Activated CD4-positive, alpha-beta T cell treated with anti-CD3 and anti-CD28 coated beads, Interleukin-2, amount 10 ng/mL, durations not matched to agents 7 days and 5 days (primary cell): ENCODE results near the gene UBASH3B. TPM values are rescaled to one million over a fixed set of nuclear protein-coding genes. Genes with fewer than 3 reads are reported as not detected.
A peak's percentile ranks its signal among the peaks of the same experiment; 100 is the strongest.

ENCODE experiments used
- CTCF ChIA-PET: fragments of 350-600 bp; sonication (Branson Sonifier 250); formaldehyde crosslinking; loops from one replicate; lab custom pipeline; 2021; ENCODE audit warnings: antibody characterized with exemption; lab: Charles Lee
- POLR2A ChIA-PET: fragments of 350-600 bp; sonication (Branson Sonifier 250); formaldehyde crosslinking; loops from one replicate; lab custom pipeline; 2021; ENCODE audit warnings: antibody characterized with exemption; lab: Charles Lee
- DNase-seq: peaks from one replicate; pipeline ENCODE4 v3.0.0-alpha.2; 2020
- H3K27ac Mint-ChIP-seq: one replicate; pipeline ENCODE4 v1.8.0; 2021; ENCODE audit warnings: mild to moderate bottlenecking, moderate library complexity, mixed read lengths
- H3K27me3 Mint-ChIP-seq: one replicate; pipeline ENCODE4 v1.8.0; 2021; ENCODE audit warnings: mixed read lengths
- H3K36me3 Mint-ChIP-seq: one replicate; pipeline ENCODE4 v1.8.0; 2021; ENCODE audit warnings: low read depth, mixed read lengths
- H3K4me1 Mint-ChIP-seq: one replicate; pipeline ENCODE4 v1.8.0; 2021; ENCODE audit warnings: mixed read lengths
- H3K4me3 Mint-ChIP-seq: one replicate; pipeline ENCODE4 v1.8.0; 2021; ENCODE audit warnings: mild to moderate bottlenecking, moderate library complexity, mixed read lengths
- H3K9me3 Mint-ChIP-seq: one replicate; pipeline ENCODE4 v1.8.0; 2021; ENCODE audit warnings: mixed read lengths
- total RNA-seq, 2 experiments: library from RNA; stranded (reverse); gene quantifications; one replicate each; pipeline ENCODE4 v1.2.3, GENCODE V29; 2021

UBASH3B gene
- total RNA-seq, 2 experiments from 2014 or later, result 15.2 to 15.8 TPM

GRCh38 chr11:122777343-122777742, 121.8 kb downstream of the UBASH3B start:
- H3K27me3 Mint-ChIP-seq, result no peaks in the 10 kb centered on the region
- peaks cover 2% of the 10 kb centered on the region for H3K36me3 Mint-ChIP-seq
- POLR2A ChIA-PET, result no interaction called here
- CTCF ChIA-PET, result interaction anchor here (0.8 to 1.0 kb wide), 2 partner anchors 41 to 146 kb away, joined by 3 read pairs; no protein-coding TSS in a partner anchor
- peaks cover 9% of the 10 kb centered on the region for H3K4me1 Mint-ChIP-seq
- H3K27ac Mint-ChIP-seq, result no peak overlapping the region
- no peak overlapping the region for H3K4me3 Mint-ChIP-seq
- no peaks in the 10 kb centered on the region for H3K9me3 Mint-ChIP-seq
- no peak for DNase-seq

GRCh38 chr11:122778148-122778547, 122.6 kb downstream of the UBASH3B start:
- Mint-ChIP-seq H3K4me3 (no peak overlapping the region), H3K36me3 (peaks cover 2% of the 10 kb centered on the region), H3K4me1 (peaks cover 9% of the 10 kb centered on the region), H3K27ac (no peak overlapping the region), H3K27me3 (no peaks in the 10 kb centered on the region), H3K9me3 (no peaks in the 10 kb centered on the region)
- DNase-seq, result no peak
- POLR2A ChIA-PET, result interaction anchor here (0.6 kb wide), 1 partner anchor 141 kb away, joined by 3 read pairs; no protein-coding TSS in a partner anchor
- CTCF ChIA-PET, result interaction anchor here (0.6 to 0.9 kb wide), 2 partner anchors 78 to 703 kb away, joined by 3 to 4 read pairs; no protein-coding TSS in a partner anchor

- no peak for DNase-seq
- no peak overlapping the region for H3K4me3 Mint-ChIP-seq
- peaks cover 9% of the 10 kb centered on the region for H3K4me1 Mint-ChIP-seq
- H3K36me3 Mint-ChIP-seq, result peaks cover 2% of the 10 kb centered on the region
- no peak overlapping the region for H3K27ac Mint-ChIP-seq
- H3K9me3 Mint-ChIP-seq, result no peaks in the 10 kb centered on the region
- ChIA-PET POLR2A (no interaction called here), CTCF (interaction anchor here (0.9 to 3.8 kb wide), 4 partner anchors 77 to 250 kb away, joined by 3 to 14 read pairs (median 4); no protein-coding TSS in a partner anchor)
- H3K27me3 Mint-ChIP-seq, result no peaks in the 10 kb centered on the region
Observed at GRCh38 chr11:122779047-122779629, 123.6 kb downstream of the UBASH3B start.

GRCh38 chr11:122780296-122780949, 124.9 kb downstream of the UBASH3B start:
- Mint-ChIP-seq H3K4me3 (no peak overlapping the region), H3K36me3 (peaks cover 2% of the 10 kb centered on the region), H3K4me1 (peaks cover 9% of the 10 kb centered on the region), H3K27me3 (no peaks in the 10 kb centered on the region), H3K27ac (no peak overlapping the region), H3K9me3 (no peaks in the 10 kb centered on the region)
- CTCF ChIA-PET, result interaction anchor here (0.6 to 3.8 kb wide), 9 partner anchors 9 to 200 kb away, joined by 3 to 15 read pairs (median 4); no protein-coding TSS in a partner anchor
- POLR2A ChIA-PET, result no interaction called here
- no peak for DNase-seq

GRCh38 chr11:122781378-122782195, 126.1 kb downstream of the UBASH3B start:
- Mint-ChIP-seq H3K4me1 (peaks cover 8% of the 10 kb centered on the region), H3K4me3 (no peak overlapping the region), H3K27ac (no peak overlapping the region), H3K9me3 (no peaks in the 10 kb centered on the region), H3K36me3 (peaks cover 2% of the 10 kb centered on the region), H3K27me3 (no peaks in the 10 kb centered on the region)
- CTCF ChIA-PET, result interaction anchor here (0.7 to 3.8 kb wide), 15 partner anchors 11 to 1067 kb away, joined by 3 to 15 read pairs (median 4); no protein-coding TSS in a partner anchor
- peak; percentile 75 for DNase-seq
- POLR2A ChIA-PET, result no interaction called here

- no peaks in the 10 kb centered on the region for H3K9me3 Mint-ChIP-seq
- POLR2A ChIA-PET, result no interaction called here
- H3K4me1 Mint-ChIP-seq, result peaks cover 7% of the 10 kb centered on the region
- no peak overlapping the region for H3K4me3 Mint-ChIP-seq
- H3K36me3 Mint-ChIP-seq, result peaks cover 2% of the 10 kb centered on the region
- DNase-seq, result no peak
- CTCF ChIA-PET, result interaction anchor here (0.7 to 3.8 kb wide), 9 partner anchors 11 to 1067 kb away, joined by 3 to 15 read pairs (median 4); no protein-coding TSS in a partner anchor
- H3K27me3 Mint-ChIP-seq, result no peaks in the 10 kb centered on the region
- no peak overlapping the region for H3K27ac Mint-ChIP-seq
Observed at GRCh38 chr11:122782222-122782621, 126.7 kb downstream of the UBASH3B start.

GRCh38 chr11:122784325-122784955, 128.9 kb downstream of the UBASH3B start:
- Mint-ChIP-seq H3K36me3 (no peaks in the 10 kb centered on the region), H3K27ac (no peak overlapping the region), H3K9me3 (no peaks in the 10 kb centered on the region), H3K4me3 (no peak overlapping the region), H3K4me1 (no peaks in the 10 kb centered on the region), H3K27me3 (no peaks in the 10 kb centered on the region)
- no peak for DNase-seq
- ChIA-PET POLR2A (no interaction called here), CTCF (interaction anchor here (0.7 to 1.3 kb wide), 4 partner anchors 14 to 1287 kb away, joined by 3 read pairs; no protein-coding TSS in a partner anchor)

GRCh38 chr11:122785031-122785541, 129.6 kb downstream of the UBASH3B start:
- POLR2A ChIA-PET, result no interaction called here
- H3K4me3 Mint-ChIP-seq, result no peak overlapping the region
- CTCF ChIA-PET, result no interaction called here
- H3K27ac Mint-ChIP-seq, result no peak overlapping the region
- no peaks in the 10 kb centered on the region for H3K9me3 Mint-ChIP-seq
- H3K36me3 Mint-ChIP-seq, result no peaks in the 10 kb centered on the region
- no peaks in the 10 kb centered on the region for H3K4me1 Mint-ChIP-seq
- DNase-seq, result no peak
- no peaks in the 10 kb centered on the region for H3K27me3 Mint-ChIP-seq

GRCh38 chr11:122786896-122787295, 131.4 kb downstream of the UBASH3B start:
- no peaks in the 10 kb centered on the region for H3K9me3 Mint-ChIP-seq
- no peak for DNase-seq
- no peak overlapping the region for H3K27ac Mint-ChIP-seq
- no peaks in the 10 kb centered on the region for H3K36me3 Mint-ChIP-seq
- H3K4me3 Mint-ChIP-seq, result no peak overlapping the region
- ChIA-PET POLR2A (interaction anchor here (0.7 kb wide), 1 partner anchor 155 kb away, joined by 4 read pairs; no protein-coding TSS in a partner anchor), CTCF (interaction anchor here (1.6 kb wide), 1 partner anchor 32 kb away, joined by 4 read pairs; no protein-coding TSS in a partner anchor)
- H3K4me1 Mint-ChIP-seq, result no peaks in the 10 kb centered on the region
- no peaks in the 10 kb centered on the region for H3K27me3 Mint-ChIP-seq

- H3K27me3 Mint-ChIP-seq, result no peaks in the 10 kb centered on the region
- H3K4me1 Mint-ChIP-seq, result no peaks in the 10 kb centered on the region
- no peak overlapping the region for H3K4me3 Mint-ChIP-seq
- no peak for DNase-seq
- H3K9me3 Mint-ChIP-seq, result no peaks in the 10 kb centered on the region
- H3K27ac Mint-ChIP-seq, result no peak overlapping the region
- H3K36me3 Mint-ChIP-seq, result no peaks in the 10 kb centered on the region
- ChIA-PET CTCF (no interaction called here), POLR2A (no interaction called here)
Observed at GRCh38 chr11:122788781-122789535, 133.4 kb downstream of the UBASH3B start.

- ChIA-PET POLR2A (no interaction called here), CTCF (interaction anchor here (1.2 kb wide), 1 partner anchor 164 kb away, joined by 3 read pairs; no protein-coding TSS in a partner anchor)
- Mint-ChIP-seq H3K27ac (no peak overlapping the region), H3K9me3 (no peaks in the 10 kb centered on the region), H3K4me3 (no peak overlapping the region), H3K4me1 (no peaks in the 10 kb centered on the region), H3K27me3 (no peaks in the 10 kb centered on the region), H3K36me3 (no peaks in the 10 kb centered on the region)
- DNase-seq, result no peak
Observed at GRCh38 chr11:122789907-122790306, 134.4 kb downstream of the UBASH3B start.
